Measurements from ENCODE around the gene AP1B1. TPM values are rescaled to one million over a fixed set of nuclear protein-coding genes. Genes with fewer than 3 reads are reported as not detected.
A peak's percentile ranks its signal among the peaks of the same experiment; 100 is the strongest.

The AP1B1 gene
- total and polyA plus RNA-seq, 2 of the 13 experiments (the other 11 are each of a cell fraction or from before 2014, with no cell fraction given) = 26.6 to 29.7 TPM

GRCh38 chr22:29306175-29306834, 82.1 kb downstream of the AP1B1 start, which contains the start of gene GAS2L1 (continued):
- no peak for TF ChIP-seq ZBTB33 (CRISPR knock-in tag; IDR thresholded peaks at IDR 0.05)
- TF ChIP-seq ZNF607 (CRISPR knock-in tag; IDR thresholded peaks at IDR 0.05; ENCODE audit: borderline replicate concordance) = 0 out of 2 replicates have a peak, but pooled peaks have one; percentile 39
- 0 out of 2 replicates have a peak, but pooled peaks have one; percentile 22 for TF ChIP-seq ELF3 (CRISPR knock-in tag; IDR thresholded peaks at IDR 0.05)
- TF ChIP-seq TFDP2 (CRISPR knock-in tag; IDR thresholded peaks at IDR 0.05) = peak; percentile 87
- peak; percentile 66; the same call in 1 of the 2 replicates for TF ChIP-seq NR0B2 (CRISPR knock-in tag; IDR thresholded peaks at IDR 0.05)
- peak; percentile 27; the same call in 1 of the 2 replicates for TF ChIP-seq HIC2 (CRISPR knock-in tag; IDR thresholded peaks at IDR 0.05; ENCODE audit: low read depth)
- TF ChIP-seq HNF4G (IDR thresholded peaks at IDR 0.05; ENCODE audit: borderline replicate concordance, low read depth, low read length) = 0 out of 2 replicates have a peak, but pooled peaks have one; percentile 21
- TF ChIP-seq HNF4G (CRISPR knock-in tag; IDR thresholded peaks at IDR 0.05; ENCODE audit: borderline replicate concordance, low read depth) = no peak
- TF ChIP-seq SP4 (CRISPR knock-in tag; IDR thresholded peaks at IDR 0.05) = no peak
- peak; percentile 49 for TF ChIP-seq MAX (IDR thresholded peaks at IDR 0.05)
- TF ChIP-seq HOXD1 (CRISPR knock-in tag; IDR thresholded peaks at IDR 0.05) = no peak
- TF ChIP-seq ZNF136 (CRISPR knock-in tag; IDR thresholded peaks at IDR 0.05; ENCODE audit: low read depth) = 0 out of 2 replicates have a peak, but pooled peaks have one; percentile 51
- peak; percentile 90 for TF ChIP-seq XRCC5 (optimal IDR thresholded peaks at IDR 0.05; ENCODE audit: low read length)
- TF ChIP-seq SKI (IDR thresholded peaks at IDR 0.05; ENCODE audit: partially characterized antibody) = peak; percentile 49
- TF ChIP-seq LBX2 (CRISPR knock-in tag; IDR thresholded peaks at IDR 0.05; ENCODE audit: borderline replicate concordance) = no peak
- 0 out of 2 replicates have a peak, but pooled peaks have one; percentile 36 for TF ChIP-seq HOMEZ (CRISPR knock-in tag; IDR thresholded peaks at IDR 0.05; ENCODE audit: low read depth)
- 0 out of 2 replicates have a peak, but pooled peaks have one; percentile 56 for TF ChIP-seq HINFP (CRISPR knock-in tag; IDR thresholded peaks at IDR 0.05; ENCODE audit: low read depth)
- 0 out of 2 replicates have a peak, but pooled peaks have one; percentile 63 for TF ChIP-seq SNAI1 (CRISPR knock-in tag; IDR thresholded peaks at IDR 0.05; ENCODE audit: borderline replicate concordance)
- no peak for TF ChIP-seq NFKBIZ (CRISPR knock-in tag; IDR thresholded peaks at IDR 0.05)

Measured in HepG2 (cell line).